Trophoblast cell (in vitro differentiated cells and primary cell): ENCODE results near the gene FAM204A.

Experiments used
- DNase-seq, 2 donors: peaks; one replicate each; pipeline ENCODE4 v3.0.0-alpha.2; 2016
- H2AFZ ChIP-seq: 2 replicates; pipeline ENCODE4 v1.6.1; 2013; ENCODE audit warnings: low read length, moderate library complexity, mild to moderate bottlenecking; ENCODE audit not compliant: insufficient read depth, poor library complexity
- H2AK5ac ChIP-seq: 2 replicates; pipeline ENCODE4 v1.6.1; 2013; ENCODE audit warnings: mild to moderate bottlenecking, low read length
- H2BK120ac ChIP-seq: 2 replicates; pipeline ENCODE4 v1.6.1; 2013; ENCODE audit warnings: low read length, mild to moderate bottlenecking, moderate library complexity; ENCODE audit not compliant: insufficient read depth, poor library complexity
- H2BK12ac ChIP-seq: 2 replicates; pipeline ENCODE4 v1.6.1; 2013; ENCODE audit warnings: mild to moderate bottlenecking, low read length, moderate library complexity
- H2BK5ac ChIP-seq: 2 replicates; pipeline ENCODE4 v1.6.1; 2013; ENCODE audit warnings: low read length, low read depth, moderate library complexity, mild to moderate bottlenecking; ENCODE audit not compliant: poor library complexity
- H3K14ac ChIP-seq: 2 replicates; pipeline ENCODE4 v1.6.1; 2013; ENCODE audit warnings: mild to moderate bottlenecking, low read length
- H3K18ac ChIP-seq: 2 replicates; pipeline ENCODE4 v1.6.1; 2013; ENCODE audit warnings: mild to moderate bottlenecking, low read length
- H3K23ac ChIP-seq: 2 replicates; pipeline ENCODE4 v1.6.1; 2013; ENCODE audit warnings: low read length
- H3K27ac ChIP-seq: 2 replicates; pipeline ENCODE4 v1.5.1; 2013; ENCODE audit warnings: low read depth, mild to moderate bottlenecking, inconsistent platforms, low read length, moderate library complexity
- H3K27me3 ChIP-seq: 2 replicates; pipeline ENCODE4 v1.6.1; 2013; ENCODE audit warnings: inconsistent platforms, mild to moderate bottlenecking, low read length, moderate library complexity; ENCODE audit not compliant: insufficient read depth
- H3K36me3 ChIP-seq, 2 experiments: 1 replicate in 1 of 2; 2 replicates in 1 of 2; pipeline ENCODE4 v1.6.1; 2013; ENCODE audit warnings: low read length in 2 of 2, mild to moderate bottlenecking in 2 of 2, moderate library complexity in 1 of 2; ENCODE audit not compliant: insufficient read depth in 2 of 2, control insufficient read depth in 1 of 2
- H3K4ac ChIP-seq: 2 replicates; pipeline ENCODE4 v1.6.1; 2013; ENCODE audit warnings: low read depth, mild to moderate bottlenecking, low read length, moderate library complexity
- H3K4me1 ChIP-seq, 2 experiments: 1 replicate in 1 of 2; 2 replicates in 1 of 2; pipeline ENCODE4 v1.6.1; 2013; ENCODE audit warnings: low read length in 2 of 2, mild to moderate bottlenecking in 2 of 2, moderate library complexity in 1 of 2; ENCODE audit not compliant: insufficient read depth in 2 of 2, control insufficient read depth in 1 of 2
- H3K4me2 ChIP-seq: 2 replicates; pipeline ENCODE4 v1.6.1; 2013; ENCODE audit warnings: inconsistent platforms, mild to moderate bottlenecking, low read length, moderate library complexity
- H3K4me3 ChIP-seq: 2 replicates; pipeline ENCODE4 v1.5.1; 2013; ENCODE audit warnings: mild to moderate bottlenecking, low read depth, low read length, inconsistent platforms
- H3K79me1 ChIP-seq: one replicate; pipeline ENCODE4 v1.6.1; 2013; ENCODE audit warnings: low read length
- H3K79me2 ChIP-seq: 2 replicates; pipeline ENCODE4 v1.6.1; 2013; ENCODE audit warnings: low read length, mild to moderate bottlenecking; ENCODE audit not compliant: control insufficient read depth, insufficient read depth, poor library complexity
- H3K9ac ChIP-seq: 2 replicates; pipeline ENCODE4 v1.6.1; 2013; ENCODE audit warnings: mild to moderate bottlenecking, low read length
- H3K9me3 ChIP-seq: 2 replicates; pipeline ENCODE4 v1.6.1; 2013; ENCODE audit warnings: low read depth, mild to moderate bottlenecking, control low read depth, inconsistent platforms, low read length; ENCODE audit not compliant: insufficient read depth
- H4K12ac ChIP-seq: 2 replicates; pipeline ENCODE4 v1.6.1; 2013; ENCODE audit warnings: low read depth, mild to moderate bottlenecking, low read length, moderate library complexity
- H4K8ac ChIP-seq: 2 replicates; pipeline ENCODE4 v1.6.1; 2013; ENCODE audit warnings: low read depth, mild to moderate bottlenecking, low read length, moderate library complexity
- H4K91ac ChIP-seq: one replicate; pipeline ENCODE4 v1.6.1; 2013; ENCODE audit warnings: low read depth, mild to moderate bottlenecking, low read length, moderate library complexity
- WGBS: extraction: QIAGEN DNeasy Blood & Tissue Kit; methylation state at CpG from one replicate; pipeline ENCODE4 v1.1.7; 2013; ENCODE audit warnings: missing lambda C conversion rate; ENCODE audit not compliant: insufficient read length, insufficient coverage; ENCODE audit errors: extremely low coverage; 5-methylcytosine and 5-hydroxymethylcytosine counted together

FAM204A gene

GRCh38 chr10:118278649-118279048 is 63.5 kb downstream of the FAM204A start:
- no peak overlapping the region for H3K4me3 ChIP-seq
- no peak overlapping the region for H4K8ac ChIP-seq
- no peak overlapping the region for H4K91ac ChIP-seq
- no peak overlapping the region for H3K9ac ChIP-seq
- no peak overlapping the region for H3K18ac ChIP-seq
- H2AFZ ChIP-seq = no peak overlapping the region
- H3K79me2 ChIP-seq = no peaks in the 10 kb centered on the region
- no peak for DNase-seq
- no peak overlapping the region for H3K4me2 ChIP-seq
- no peak overlapping the region for H3K14ac ChIP-seq
- H3K9me3 ChIP-seq = peaks cover 8% of the 10 kb centered on the region
- no peak overlapping the region for H2BK12ac ChIP-seq
- H3K36me3 ChIP-seq = no peaks in the 10 kb centered on the region
- H3K4me1 ChIP-seq = no peaks in the 10 kb centered on the region
- no peak overlapping the region for H2BK120ac ChIP-seq
- H3K4ac ChIP-seq = no peak overlapping the region
- H2BK5ac ChIP-seq = no peak overlapping the region
- H2AK5ac ChIP-seq = no peak overlapping the region
- no peak overlapping the region for H4K12ac ChIP-seq
- H3K27ac ChIP-seq = no peak overlapping the region
- H3K79me1 ChIP-seq = no peaks in the 10 kb centered on the region
- no peaks in the 10 kb centered on the region for H3K27me3 ChIP-seq
- H3K23ac ChIP-seq = no peak overlapping the region

GRCh38 chr10:118277871-118278270 is 64.3 kb downstream of the FAM204A start:
- Histone ChIP-seq H2AK5ac (no peak overlapping the region), H3K27me3 (no peaks in the 10 kb centered on the region), H3K4ac (no peak overlapping the region), H4K91ac (no peak overlapping the region), H3K4me2 (no peak overlapping the region), H2BK120ac (no peak overlapping the region), H3K79me1 (no peaks in the 10 kb centered on the region), H3K14ac (no peak overlapping the region), H2BK5ac (no peak overlapping the region), H3K4me3 (no peak overlapping the region), H3K4me1 (no peaks in the 10 kb centered on the region), H3K23ac (no peak overlapping the region), H3K9ac (no peak overlapping the region), H3K9me3 (peaks cover 7% of the 10 kb centered on the region), H3K36me3 (no peaks in the 10 kb centered on the region), H4K8ac (no peak overlapping the region), H2AFZ (no peak overlapping the region), H4K12ac (no peak overlapping the region), H2BK12ac (no peak overlapping the region), H3K27ac (no peak overlapping the region), H3K18ac (no peak overlapping the region), H3K79me2 (no peaks in the 10 kb centered on the region)
- no CpG with 5 or more reads among the region's 2 CpGs for WGBS
- DNase-seq = no peak

- H3K27ac ChIP-seq = no peak overlapping the region
- no CpG with 5 or more reads among the region's 2 CpGs for WGBS
Measured at GRCh38 chr10:118276727-118277126, 65.4 kb downstream of the FAM204A start.

GRCh38 chr10:118276204-118276603 is 65.9 kb downstream of the FAM204A start:
- H3K79me2 ChIP-seq = no peaks in the 10 kb centered on the region
- no peak overlapping the region for H3K4ac ChIP-seq
- no peak overlapping the region for H2BK120ac ChIP-seq
- H3K4me2 ChIP-seq = no peak overlapping the region
- H3K36me3 ChIP-seq = no peaks in the 10 kb centered on the region
- no peak overlapping the region for H3K14ac ChIP-seq
- H2BK5ac ChIP-seq = no peak overlapping the region
- no peak overlapping the region for H2AFZ ChIP-seq
- H2AK5ac ChIP-seq = no peak overlapping the region
- H4K91ac ChIP-seq = no peak overlapping the region
- H3K4me3 ChIP-seq = no peak overlapping the region
- H3K23ac ChIP-seq = no peak overlapping the region
- no peaks in the 10 kb centered on the region for H3K27me3 ChIP-seq
- H3K18ac ChIP-seq = no peak overlapping the region
- H4K8ac ChIP-seq = no peak overlapping the region
- H4K12ac ChIP-seq = no peak overlapping the region
- H3K27ac ChIP-seq = no peak overlapping the region
- no peak overlapping the region for H3K9ac ChIP-seq
- peaks cover 4% of the 10 kb centered on the region for H3K9me3 ChIP-seq
- H3K4me1 ChIP-seq = no peaks in the 10 kb centered on the region
- no peak overlapping the region for H2BK12ac ChIP-seq
- no peak for DNase-seq
- no peaks in the 10 kb centered on the region for H3K79me1 ChIP-seq

More at GRCh38 chr10:118276727-118277126, 65.4 kb downstream of the FAM204A start:
- DNase-seq = no peak
- Histone ChIP-seq H3K4me3 (no peak overlapping the region), H4K12ac (no peak overlapping the region), H3K4me2 (no peak overlapping the region), H3K79me1 (no peaks in the 10 kb centered on the region), H3K23ac (no peak overlapping the region), H2AK5ac (no peak overlapping the region), H2BK5ac (no peak overlapping the region), H2BK120ac (no peak overlapping the region), H4K8ac (no peak overlapping the region), H2BK12ac (no peak overlapping the region), H3K4ac (no peak overlapping the region), H3K14ac (no peak overlapping the region), H3K79me2 (no peaks in the 10 kb centered on the region), H3K4me1 (no peaks in the 10 kb centered on the region), H3K9ac (no peak overlapping the region), H3K9me3 (peaks cover 6% of the 10 kb centered on the region), H2AFZ (no peak overlapping the region), H4K91ac (no peak overlapping the region), H3K27me3 (no peaks in the 10 kb centered on the region), H3K36me3 (no peaks in the 10 kb centered on the region), H3K18ac (no peak overlapping the region)

- no peak overlapping the region for H3K4me2 ChIP-seq
- no peak overlapping the region for H4K91ac ChIP-seq
- no peak overlapping the region for H3K23ac ChIP-seq
- no CpG with 5 or more reads among the region's 1 CpG for WGBS
- no peak overlapping the region for H2BK5ac ChIP-seq
- no peaks in the 10 kb centered on the region for H3K79me2 ChIP-seq
- H2AFZ ChIP-seq = no peak overlapping the region
- no peak overlapping the region for H3K4ac ChIP-seq
- H3K79me1 ChIP-seq = no peaks in the 10 kb centered on the region
- no peak overlapping the region for H2AK5ac ChIP-seq
- no peak overlapping the region for H3K4me3 ChIP-seq
- no peaks in the 10 kb centered on the region for H3K27me3 ChIP-seq
- H3K4me1 ChIP-seq = no peaks in the 10 kb centered on the region
- H3K36me3 ChIP-seq = no peaks in the 10 kb centered on the region
- H2BK120ac ChIP-seq = no peak overlapping the region
- H3K9ac ChIP-seq = no peak overlapping the region
- H3K14ac ChIP-seq = no peak overlapping the region
- no peak overlapping the region for H4K8ac ChIP-seq
- no peak for DNase-seq
- H3K18ac ChIP-seq = no peak overlapping the region
- H3K27ac ChIP-seq = no peak overlapping the region
- peaks cover 3% of the 10 kb centered on the region for H3K9me3 ChIP-seq
- no peak overlapping the region for H4K12ac ChIP-seq
- H2BK12ac ChIP-seq = no peak overlapping the region
Measured at GRCh38 chr10:118273662-118274061, 68.5 kb downstream of the FAM204A start.
